K562 (cell line): ENCODE data around the gene AVPR1A. TPM values are rescaled to one million over a fixed set of nuclear protein-coding genes. Genes with fewer than 3 reads are reported as not detected.

Source experiments
- ATAC-seq: fragments of 200-7000 bp; cut with Tn5 transposase; 3 replicates; pipeline ENCODE4 v1.9.1; 2020; ENCODE audit warnings: moderate library complexity
- BruUV-seq: library from RNA; stranded (reverse); fragments of 400-500 nt; replicated peaks from 2 replicates; lab custom pipeline; 2021; lab: Mats Ljungman, UMichigan
- CTCF ChIA-PET: fragments of 300-600 bp; formaldehyde crosslinking; extraction: SDS; loops from one replicate; lab custom pipeline; 2021; ENCODE audit warnings: low intra/inter-chr PET ratio; lab: Yijun Ruan, JAX
- POLR2A ChIA-PET: fragments of 300-600, 350-650 bp; sonication (Branson Sonifier 250); formaldehyde crosslinking; extraction: SDS; loops from one replicate; lab custom pipeline; 2021; ENCODE audit warnings: antibody characterized with exemption, inconsistent platforms; lab: Yijun Ruan, JAX
- DNase-seq, 4 experiments: peaks; one replicate each; pipeline versions ENCODE4 v3.0.0 to v3.0.0-alpha.2; 2011 to 2018; ENCODE audit warnings: low spot score in 3 of 4, mixed read lengths in 3 of 4; ENCODE audit errors: extremely low read depth in 1 of 4
- FAIRE-seq: peaks from 2 replicates; lab custom pipeline; 2011; peaks lifted over from hg19 to GRCh38; lab: Jason Lieb, UNC
- H2AFZ ChIP-seq: 2 replicates; pipeline ENCODE4 v1.6.0; 2011; ENCODE audit warnings: low read depth, low read length, control low read depth, inconsistent platforms
- H3K27ac ChIP-seq: fragments of 200-600 bp; 3 replicates; pipeline ENCODE4 v1.8.0; 2011; ENCODE audit warnings: low read depth, mild to moderate bottlenecking, control low read depth, inconsistent platforms, low read length, moderate library complexity, mixed read lengths; ENCODE audit errors: extremely low read depth
- H3K27me3 ChIP-seq, 2 experiments: fragments of 300-600 bp in 1 of 2; 2 replicates in 1 of 2; 3 replicates in 1 of 2; pipeline versions ENCODE4 v1.6.0 to v1.8.0; 2011; ENCODE audit warnings: inconsistent platforms in 2 of 2, low read length in 2 of 2, mild to moderate bottlenecking in 1 of 2, mixed read lengths in 1 of 2, moderate library complexity in 1 of 2; ENCODE audit not compliant: control insufficient read depth in 2 of 2, insufficient read depth in 2 of 2
- H3K36me3 ChIP-seq: fragments of 300-600 bp; 3 replicates; pipeline ENCODE4 v1.8.0; 2011; ENCODE audit warnings: mild to moderate bottlenecking, low read length, inconsistent platforms; ENCODE audit not compliant: control insufficient read depth, insufficient read depth
- H3K4me1 ChIP-seq, 2 experiments: fragments of 200-600 bp in 1 of 2; replicated peaks in 1 of 2; 2 replicates in 1 of 2; 3 replicates in 1 of 2; pipeline versions ENCODE4 v1.5.1 to v1.8.0; 2011; ENCODE audit warnings: inconsistent platforms in 2 of 2, low read length in 2 of 2, mild to moderate bottlenecking in 1 of 2, mixed read lengths in 1 of 2, moderate library complexity in 1 of 2; ENCODE audit not compliant: control insufficient read depth in 2 of 2, insufficient read depth in 2 of 2
- H3K4me2 ChIP-seq: 2 replicates; pipeline ENCODE4 v1.6.1; 2011; ENCODE audit warnings: low read length, control low read depth, inconsistent platforms, mixed read lengths; ENCODE audit not compliant: insufficient read depth
- H3K4me3 ChIP-seq: fragments of 200-600 bp; sonication (generic), shearing (Covaris generic); 2 replicates; pipeline ENCODE4 v1.5.1; 2016; ENCODE audit warnings: control low read depth, inconsistent platforms
- H3K79me2 ChIP-seq: fragments of 200-600 bp; 3 replicates; pipeline ENCODE4 v1.8.0; 2011; ENCODE audit warnings: low read length, inconsistent platforms; ENCODE audit not compliant: control insufficient read depth, insufficient read depth
- H3K9ac ChIP-seq, 2 experiments: 2 replicates each; pipeline versions ENCODE4 v1.6.0 to v1.6.1; 2011; ENCODE audit warnings: low read depth in 2 of 2, low read length in 2 of 2, control low read depth in 1 of 2, inconsistent platforms in 1 of 2, mild to moderate bottlenecking in 1 of 2, mixed read lengths in 1 of 2; ENCODE audit not compliant: insufficient read depth in 1 of 2
- H3K9me1 ChIP-seq: one replicate; pipeline ENCODE4 v1.6.0; 2011; ENCODE audit warnings: inconsistent platforms, mild to moderate bottlenecking, low read length, moderate library complexity; ENCODE audit not compliant: control insufficient read depth, insufficient read depth
- H3K9me3 ChIP-seq: replicated peaks from 2 replicates; pipeline ENCODE4 v1.5.1; 2011; ENCODE audit warnings: low read depth, low read length, inconsistent platforms; ENCODE audit not compliant: control insufficient read depth, insufficient read depth
- H4K20me1 ChIP-seq: replicated peaks from 2 replicates; pipeline ENCODE4 v1.6.1; 2011; ENCODE audit warnings: low read length, inconsistent platforms, mixed read lengths; ENCODE audit not compliant: control insufficient read depth, insufficient read depth
- CUX1 ChIP-seq: fragments of 200-800 bp; sonication (Bioruptor generic); IDR thresholded peaks from 2 replicates; pipeline ENCODE4 v1.6.1; 2016; ENCODE audit warnings: missing genetic modification characterization, missing compliant biosample characterization
- HLTF ChIP-seq: fragments of 450-650 bp; IDR thresholded peaks from 2 replicates; pipeline ENCODE4 v1.6.1; 2016
- PHB ChIP-seq: fragments of 250-450 bp; sonication (Bioruptor Pico); IDR thresholded peaks from 2 replicates; pipeline ENCODE4 v1.5.0; 2021
- RBM25 ChIP-seq: fragments of 200-400 bp; formaldehyde crosslinking; IDR thresholded peaks from 2 replicates; pipeline ENCODE4 v1.6.1; 2018; ENCODE audit warnings: low read length, low read depth, moderate library complexity; ENCODE audit not compliant: severe bottlenecking
- WGBS: fragments of 100-300 bp; shearing (Covaris generic); methylation state at CpG from one replicate; pipeline ENCODE4 v1.1.6; 2016; ENCODE audit warnings: low coverage, mixed read lengths; ENCODE audit not compliant: insufficient coverage; ENCODE audit errors: missing lambda C conversion rate; 5-methylcytosine and 5-hydroxymethylcytosine counted together
- in situ Hi-C: fragments of 300-500 bp; cut with MboI; formaldehyde crosslinking; loops from 4 replicates; pipeline ENCODE4 v1.15.0; 2018; ENCODE audit warnings: inconsistent platforms, mixed read lengths
- intact Hi-C: fragments of 100-400 bp; cut with micrococcal nuclease; formaldehyde crosslinking; loops from 2 replicates; pipeline ENCODE4 v1.14.2; 2022
- polyA plus RNA-seq, 8 experiments: library from polyadenylated mRNA; depleted of rRNA in 4 of 8; stranded (reverse) in 5 of 8; unstranded in 3 of 8; fragments of >200 nt; fragmentation: Nextera tagmentation in 2 of 8; fragmentation: Illumina TruSeq in 1 of 8; extraction: Ambion mirVana in 2 of 8; extraction: Trizol in 1 of 8; gene quantifications; 2 replicates each; pipeline versions ENCODE4 v1.2.1 to v1.2.3, GENCODE V29; 2011 to 2014; ENCODE audit warnings: inconsistent platforms in 1 of 8, missing spikeins in 1 of 8
- total RNA-seq, 7 experiments: library from RNA; depleted of rRNA in 6 of 7; stranded (reverse); fragments of >200 nt in 6 of 7; fragmentation: Illumina TruSeq in 2 of 7; extraction: Trizol in 2 of 7; gene quantifications; 2 replicates each; pipeline versions ENCODE4 v1.2.1 to v1.2.3, GENCODE V29; 2011 to 2021; ENCODE audit warnings: low replicate concordance in 1 of 7
- TF ChIP-seq, protein P1 (sequence below): sonication (generic); formaldehyde crosslinking; IDR thresholded peaks from 2 replicates; pipeline ENCODE4 v1.8.1; 2023; ENCODE audit warnings: mild to moderate bottlenecking, missing genetic modification reagents

AVPR1A gene
- total and polyA plus RNA-seq, 9 of the 15 experiments (the other 6 are each of a cell fraction or from before 2014, with no cell fraction given): under 0.01 to 0.04 (median 0.03) TPM; not detected in 3

DNA sequence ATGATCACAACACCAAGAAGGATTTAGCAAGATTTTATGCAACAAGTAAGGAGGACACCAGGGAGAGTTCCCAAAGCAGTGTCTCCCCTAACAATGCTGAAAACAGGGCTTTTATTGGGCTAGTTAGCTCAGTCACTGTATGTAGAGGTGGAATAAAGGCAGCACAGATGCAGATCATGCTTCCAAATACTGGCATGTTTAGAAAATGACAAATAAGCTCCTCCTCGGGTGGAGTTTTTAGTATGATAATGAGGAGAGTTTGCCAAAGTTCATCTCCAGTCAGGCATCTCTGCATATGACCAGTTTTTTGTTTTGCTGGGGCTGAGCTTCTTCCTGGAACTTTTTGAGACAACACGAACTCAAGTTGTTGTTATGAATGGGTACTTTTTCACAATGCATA lies 4.4 kb upstream of the AVPR1A start (continued):
- TF ChIP-seq CUX1 (CRISPR knock-in tag): no peak

GRCh38 chr12:63154560-63154959 lies 3.6 kb upstream of the AVPR1A start:
- H2AFZ ChIP-seq: no peak overlapping the region
- POLR2A ChIA-PET: no interaction called here
- CTCF ChIA-PET: no interaction called here
- H3K4me2 ChIP-seq: no peak overlapping the region
- H3K79me2 ChIP-seq: no peaks in the 10 kb centered on the region
- intact Hi-C loops: loop anchor here (5.0 kb wide), 1 partner anchor 52 kb away; no protein-coding TSS in a partner anchor
- H3K9me1 ChIP-seq: no peaks in the 10 kb centered on the region
- ATAC-seq: no peak
- H3K27ac ChIP-seq: no peak overlapping the region
- TF ChIP-seq PHB (CRISPR knock-in tag) (no peak), RBM25 (peak; percentile 18), HLTF (peak; percentile 90)
- TF ChIP-seq, protein P1, sequence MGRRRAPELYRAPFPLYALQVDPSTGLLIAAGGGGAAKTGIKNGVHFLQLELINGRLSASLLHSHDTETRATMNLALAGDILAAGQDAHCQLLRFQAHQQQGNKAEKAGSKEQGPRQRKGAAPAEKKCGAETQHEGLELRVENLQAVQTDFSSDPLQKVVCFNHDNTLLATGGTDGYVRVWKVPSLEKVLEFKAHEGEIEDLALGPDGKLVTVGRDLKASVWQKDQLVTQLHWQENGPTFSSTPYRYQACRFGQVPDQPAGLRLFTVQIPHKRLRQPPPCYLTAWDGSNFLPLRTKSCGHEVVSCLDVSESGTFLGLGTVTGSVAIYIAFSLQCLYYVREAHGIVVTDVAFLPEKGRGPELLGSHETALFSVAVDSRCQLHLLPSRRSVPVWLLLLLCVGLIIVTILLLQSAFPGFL: no peak
- H3K36me3 ChIP-seq: no peaks in the 10 kb centered on the region
- no peak overlapping the region for H3K4me3 ChIP-seq
- no peaks in the 10 kb centered on the region for H4K20me1 ChIP-seq
- no peak for DNase-seq
- H3K27me3 ChIP-seq: peaks cover 4 to 25% of the 10 kb centered on the region in 2 experiments; a peak in 4 of 5 replicates
- H3K4me1 ChIP-seq: no peaks in the 10 kb centered on the region
- no TSS peak for BruUV-seq
- no peaks in the 10 kb centered on the region for H3K9me3 ChIP-seq
- 1% methylated on average over 5 of the region's 5 CpGs for WGBS
- FAIRE-seq: no peak
- no peak overlapping the region for H3K9ac ChIP-seq
- in situ Hi-C loops: no loop called here
